ENCODE data around the gene DHX35. TPM values are rescaled to one million over a fixed set of nuclear protein-coding genes. Genes with fewer than 3 reads are reported as not detected.
A peak's percentile ranks its signal among the peaks of the same experiment; 100 is the strongest.

The DHX35 gene
- total and polyA plus RNA-seq, 10 of the 15 experiments (the other 5 are each of a cell fraction or from before 2014, with no cell fraction given), result 4.3 to 21.6 (median 14.9) TPM

DNA sequence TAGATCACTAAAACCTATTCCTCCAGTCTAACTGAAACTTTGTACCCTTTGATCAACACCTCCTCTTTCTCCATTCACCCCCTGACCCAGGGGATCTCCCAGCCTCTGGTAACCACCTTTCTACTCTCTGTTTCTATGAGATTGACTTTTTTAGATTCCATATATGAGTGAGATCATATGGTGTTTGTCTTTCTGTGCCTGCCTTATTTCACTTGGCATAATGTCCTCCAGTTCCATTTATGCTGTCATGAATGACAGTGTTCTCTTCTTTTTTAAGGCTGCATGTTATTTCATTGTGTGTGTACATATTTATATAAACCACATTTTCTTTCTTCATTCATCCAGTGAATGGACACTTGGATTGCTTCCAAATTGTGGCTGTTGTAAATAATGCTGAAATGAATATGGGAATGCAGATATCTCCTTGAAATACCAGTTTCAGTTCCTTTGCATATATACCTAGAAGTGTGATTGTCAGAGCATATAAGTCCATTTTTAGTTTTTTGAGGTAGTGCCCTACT is 57.7 kb downstream of the DHX35 start (continued):
- TF ChIP-seq, protein P1, sequence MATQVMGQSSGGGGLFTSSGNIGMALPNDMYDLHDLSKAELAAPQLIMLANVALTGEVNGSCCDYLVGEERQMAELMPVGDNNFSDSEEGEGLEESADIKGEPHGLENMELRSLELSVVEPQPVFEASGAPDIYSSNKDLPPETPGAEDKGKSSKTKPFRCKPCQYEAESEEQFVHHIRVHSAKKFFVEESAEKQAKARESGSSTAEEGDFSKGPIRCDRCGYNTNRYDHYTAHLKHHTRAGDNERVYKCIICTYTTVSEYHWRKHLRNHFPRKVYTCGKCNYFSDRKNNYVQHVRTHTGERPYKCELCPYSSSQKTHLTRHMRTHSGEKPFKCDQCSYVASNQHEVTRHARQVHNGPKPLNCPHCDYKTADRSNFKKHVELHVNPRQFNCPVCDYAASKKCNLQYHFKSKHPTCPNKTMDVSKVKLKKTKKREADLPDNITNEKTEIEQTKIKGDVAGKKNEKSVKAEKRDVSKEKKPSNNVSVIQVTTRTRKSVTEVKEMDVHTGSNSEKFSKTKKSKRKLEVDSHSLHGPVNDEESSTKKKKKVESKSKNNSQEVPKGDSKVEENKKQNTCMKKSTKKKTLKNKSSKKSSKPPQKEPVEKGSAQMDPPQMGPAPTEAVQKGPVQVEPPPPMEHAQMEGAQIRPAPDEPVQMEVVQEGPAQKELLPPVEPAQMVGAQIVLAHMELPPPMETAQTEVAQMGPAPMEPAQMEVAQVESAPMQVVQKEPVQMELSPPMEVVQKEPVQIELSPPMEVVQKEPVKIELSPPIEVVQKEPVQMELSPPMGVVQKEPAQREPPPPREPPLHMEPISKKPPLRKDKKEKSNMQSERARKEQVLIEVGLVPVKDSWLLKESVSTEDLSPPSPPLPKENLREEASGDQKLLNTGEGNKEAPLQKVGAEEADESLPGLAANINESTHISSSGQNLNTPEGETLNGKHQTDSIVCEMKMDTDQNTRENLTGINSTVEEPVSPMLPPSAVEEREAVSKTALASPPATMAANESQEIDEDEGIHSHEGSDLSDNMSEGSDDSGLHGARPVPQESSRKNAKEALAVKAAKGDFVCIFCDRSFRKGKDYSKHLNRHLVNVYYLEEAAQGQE (IDR thresholded peaks at IDR 0.05; ENCODE audit: low read depth, low read length), result no peak
- no peak for TF ChIP-seq NFYA (IDR thresholded peaks at IDR 0.05; ENCODE audit: borderline replicate concordance, low read depth, low read length)
- TF ChIP-seq HDGF (IDR thresholded peaks at IDR 0.05), result 0 out of 2 replicates have a peak, but pooled peaks have one; percentile 56
- TF ChIP-seq FOS (IDR thresholded peaks at IDR 0.05; ENCODE audit: borderline replicate concordance, extremely low read depth, insufficient read length), result no peak
- TF ChIP-seq, protein P2, sequence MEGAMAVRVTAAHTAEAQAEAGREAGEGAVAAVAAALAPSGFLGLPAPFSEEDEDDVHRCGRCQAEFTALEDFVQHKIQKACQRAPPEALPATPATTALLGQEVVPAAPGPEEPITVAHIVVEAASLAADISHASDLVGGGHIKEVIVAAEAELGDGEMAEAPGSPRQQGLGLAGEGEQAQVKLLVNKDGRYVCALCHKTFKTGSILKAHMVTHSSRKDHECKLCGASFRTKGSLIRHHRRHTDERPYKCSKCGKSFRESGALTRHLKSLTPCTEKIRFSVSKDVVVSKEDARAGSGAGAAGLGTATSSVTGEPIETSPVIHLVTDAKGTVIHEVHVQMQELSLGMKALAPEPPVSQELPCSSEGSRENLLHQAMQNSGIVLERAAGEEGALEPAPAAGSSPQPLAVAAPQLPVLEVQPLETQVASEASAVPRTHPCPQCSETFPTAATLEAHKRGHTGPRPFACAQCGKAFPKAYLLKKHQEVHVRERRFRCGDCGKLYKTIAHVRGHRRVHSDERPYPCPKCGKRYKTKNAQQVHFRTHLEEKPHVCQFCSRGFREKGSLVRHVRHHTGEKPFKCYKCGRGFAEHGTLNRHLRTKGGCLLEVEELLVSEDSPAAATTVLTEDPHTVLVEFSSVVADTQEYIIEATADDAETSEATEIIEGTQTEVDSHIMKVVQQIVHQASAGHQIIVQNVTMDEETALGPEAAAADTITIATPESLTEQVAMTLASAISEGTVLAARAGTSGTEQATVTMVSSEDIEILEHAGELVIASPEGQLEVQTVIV (IDR thresholded peaks at IDR 0.05; ENCODE audit: borderline replicate concordance, partially characterized antibody), result no peak
- TF ChIP-seq, protein P3, sequence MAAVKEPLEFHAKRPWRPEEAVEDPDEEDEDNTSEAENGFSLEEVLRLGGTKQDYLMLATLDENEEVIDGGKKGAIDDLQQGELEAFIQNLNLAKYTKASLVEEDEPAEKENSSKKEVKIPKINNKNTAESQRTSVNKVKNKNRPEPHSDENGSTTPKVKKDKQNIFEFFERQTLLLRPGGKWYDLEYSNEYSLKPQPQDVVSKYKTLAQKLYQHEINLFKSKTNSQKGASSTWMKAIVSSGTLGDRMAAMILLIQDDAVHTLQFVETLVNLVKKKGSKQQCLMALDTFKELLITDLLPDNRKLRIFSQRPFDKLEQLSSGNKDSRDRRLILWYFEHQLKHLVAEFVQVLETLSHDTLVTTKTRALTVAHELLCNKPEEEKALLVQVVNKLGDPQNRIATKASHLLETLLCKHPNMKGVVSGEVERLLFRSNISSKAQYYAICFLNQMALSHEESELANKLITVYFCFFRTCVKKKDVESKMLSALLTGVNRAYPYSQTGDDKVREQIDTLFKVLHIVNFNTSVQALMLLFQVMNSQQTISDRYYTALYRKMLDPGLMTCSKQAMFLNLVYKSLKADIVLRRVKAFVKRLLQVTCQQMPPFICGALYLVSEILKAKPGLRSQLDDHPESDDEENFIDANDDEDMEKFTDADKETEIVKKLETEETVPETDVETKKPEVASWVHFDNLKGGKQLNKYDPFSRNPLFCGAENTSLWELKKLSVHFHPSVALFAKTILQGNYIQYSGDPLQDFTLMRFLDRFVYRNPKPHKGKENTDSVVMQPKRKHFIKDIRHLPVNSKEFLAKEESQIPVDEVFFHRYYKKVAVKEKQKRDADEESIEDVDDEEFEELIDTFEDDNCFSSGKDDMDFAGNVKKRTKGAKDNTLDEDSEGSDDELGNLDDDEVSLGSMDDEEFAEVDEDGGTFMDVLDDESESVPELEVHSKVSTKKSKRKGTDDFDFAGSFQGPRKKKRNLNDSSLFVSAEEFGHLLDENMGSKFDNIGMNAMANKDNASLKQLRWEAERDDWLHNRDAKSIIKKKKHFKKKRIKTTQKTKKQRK (IDR thresholded peaks at IDR 0.05; ENCODE audit: low read depth, low read length), result no peak
- TF ChIP-seq, protein P4, sequence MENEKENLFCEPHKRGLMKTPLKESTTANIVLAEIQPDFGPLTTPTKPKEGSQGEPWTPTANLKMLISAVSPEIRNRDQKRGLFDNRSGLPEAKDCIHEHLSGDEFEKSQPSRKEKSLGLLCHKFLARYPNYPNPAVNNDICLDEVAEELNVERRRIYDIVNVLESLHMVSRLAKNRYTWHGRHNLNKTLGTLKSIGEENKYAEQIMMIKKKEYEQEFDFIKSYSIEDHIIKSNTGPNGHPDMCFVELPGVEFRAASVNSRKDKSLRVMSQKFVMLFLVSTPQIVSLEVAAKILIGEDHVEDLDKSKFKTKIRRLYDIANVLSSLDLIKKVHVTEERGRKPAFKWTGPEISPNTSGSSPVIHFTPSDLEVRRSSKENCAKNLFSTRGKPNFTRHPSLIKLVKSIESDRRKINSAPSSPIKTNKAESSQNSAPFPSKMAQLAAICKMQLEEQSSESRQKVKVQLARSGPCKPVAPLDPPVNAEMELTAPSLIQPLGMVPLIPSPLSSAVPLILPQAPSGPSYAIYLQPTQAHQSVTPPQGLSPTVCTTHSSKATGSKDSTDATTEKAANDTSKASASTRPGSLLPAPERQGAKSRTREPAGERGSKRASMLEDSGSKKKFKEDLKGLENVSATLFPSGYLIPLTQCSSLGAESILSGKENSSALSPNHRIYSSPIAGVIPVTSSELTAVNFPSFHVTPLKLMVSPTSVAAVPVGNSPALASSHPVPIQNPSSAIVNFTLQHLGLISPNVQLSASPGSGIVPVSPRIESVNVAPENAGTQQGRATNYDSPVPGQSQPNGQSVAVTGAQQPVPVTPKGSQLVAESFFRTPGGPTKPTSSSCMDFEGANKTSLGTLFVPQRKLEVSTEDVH (IDR thresholded peaks at IDR 0.05; ENCODE audit: low read depth, partially characterized antibody), result no peak
- no peak for TF ChIP-seq PBX3 (IDR thresholded peaks at IDR 0.05; ENCODE audit: insufficient replicate concordance, low read depth, low read length)
- peak; percentile 85 for TF ChIP-seq CREM (IDR thresholded peaks at IDR 0.05; ENCODE audit: low read depth)
- no peak for TF ChIP-seq SIN3A (IDR thresholded peaks at IDR 0.05; ENCODE audit: low read depth, low read length)
- no peak; the same call in 1 of the 2 replicates for TF ChIP-seq RAD51 (IDR thresholded peaks at IDR 0.05)
- TF ChIP-seq ATF7 (IDR thresholded peaks at IDR 0.05; ENCODE audit: low read depth), result peak; percentile 95
- TF ChIP-seq TCF7 (IDR thresholded peaks at IDR 0.05; ENCODE audit: borderline replicate concordance), result peak; percentile 98
- TF ChIP-seq HCFC1 (IDR thresholded peaks at IDR 0.05; ENCODE audit: low read length), result no peak
